GM21390 (cell line): Measurements from ENCODE around the gene AMIGO3.

ENCODE experiments used
- ATAC-seq: cut with Tn5 transposase; IDR thresholded peaks from one replicate; pipeline ENCODE4 v1.9.1; 2021; ENCODE audit not compliant: unreplicated experiment

Gene AMIGO3

GRCh38 chr3:49725906-49726681, 6.6 kb upstream of the AMIGO3 start:
- no peak for ATAC-seq

GRCh38 chr3:49724586-49724985, 5.1 kb upstream of the AMIGO3 start:
- no peak for ATAC-seq

DNA sequence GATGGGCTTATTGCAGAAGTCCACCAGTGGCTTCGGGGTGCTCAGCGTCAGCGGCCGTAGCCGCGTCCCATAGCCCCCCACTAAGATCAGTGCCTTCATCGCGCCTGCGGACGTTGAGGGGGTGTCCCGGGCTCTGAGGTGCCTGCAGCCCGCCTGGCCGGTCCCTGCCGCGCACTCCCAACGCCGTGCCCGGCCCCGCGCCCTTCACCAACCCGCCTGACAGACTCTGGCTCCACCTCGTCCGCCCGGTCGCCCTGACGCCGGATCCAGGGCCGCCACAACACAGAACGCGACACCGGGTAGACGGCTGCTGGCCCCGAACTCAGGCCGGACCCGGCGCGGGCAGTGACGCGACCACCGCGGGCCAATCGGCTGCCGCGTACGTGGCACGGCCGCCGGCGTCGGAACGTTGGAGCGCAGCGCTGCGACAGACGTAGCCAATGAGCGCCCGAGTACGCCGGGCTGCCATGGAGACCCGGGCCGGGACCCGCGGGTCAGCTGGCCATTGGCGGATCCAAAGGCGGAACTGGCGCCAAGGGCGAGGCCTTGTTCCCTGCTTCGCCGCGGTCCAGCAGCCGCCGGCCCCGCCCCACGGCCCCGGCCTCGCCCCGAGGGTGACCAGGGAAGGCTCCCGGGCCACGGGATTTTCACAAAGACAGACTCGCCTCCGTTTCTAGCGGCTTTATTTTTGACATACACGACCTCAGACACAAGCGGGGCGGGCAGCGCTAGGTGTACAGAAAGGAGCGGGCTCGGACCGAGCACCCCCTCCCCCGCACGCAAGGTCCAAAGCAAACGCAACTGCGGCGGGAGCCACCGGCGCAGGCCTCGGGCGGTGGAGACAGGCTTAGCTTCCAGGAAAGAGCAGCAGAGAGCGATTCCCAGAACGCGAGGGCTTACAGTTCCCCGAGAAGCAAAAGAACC, 4.4 kb upstream of the AMIGO3 start, which contains the start of gene GMPPB:
GMPPB (minus strand) TSS at position 324 of the 924 bp plus-strand sequence; CDS start at position 99, 225 bp downstream.
- peak; percentile 76 for ATAC-seq

- no peak for ATAC-seq
Measured at GRCh38 chr3:49723296-49723627, 3.8 kb upstream of the AMIGO3 start.

- no peak for ATAC-seq
Measured at GRCh38 chr3:49722896-49723295, 3.4 kb upstream of the AMIGO3 start.

DNA sequence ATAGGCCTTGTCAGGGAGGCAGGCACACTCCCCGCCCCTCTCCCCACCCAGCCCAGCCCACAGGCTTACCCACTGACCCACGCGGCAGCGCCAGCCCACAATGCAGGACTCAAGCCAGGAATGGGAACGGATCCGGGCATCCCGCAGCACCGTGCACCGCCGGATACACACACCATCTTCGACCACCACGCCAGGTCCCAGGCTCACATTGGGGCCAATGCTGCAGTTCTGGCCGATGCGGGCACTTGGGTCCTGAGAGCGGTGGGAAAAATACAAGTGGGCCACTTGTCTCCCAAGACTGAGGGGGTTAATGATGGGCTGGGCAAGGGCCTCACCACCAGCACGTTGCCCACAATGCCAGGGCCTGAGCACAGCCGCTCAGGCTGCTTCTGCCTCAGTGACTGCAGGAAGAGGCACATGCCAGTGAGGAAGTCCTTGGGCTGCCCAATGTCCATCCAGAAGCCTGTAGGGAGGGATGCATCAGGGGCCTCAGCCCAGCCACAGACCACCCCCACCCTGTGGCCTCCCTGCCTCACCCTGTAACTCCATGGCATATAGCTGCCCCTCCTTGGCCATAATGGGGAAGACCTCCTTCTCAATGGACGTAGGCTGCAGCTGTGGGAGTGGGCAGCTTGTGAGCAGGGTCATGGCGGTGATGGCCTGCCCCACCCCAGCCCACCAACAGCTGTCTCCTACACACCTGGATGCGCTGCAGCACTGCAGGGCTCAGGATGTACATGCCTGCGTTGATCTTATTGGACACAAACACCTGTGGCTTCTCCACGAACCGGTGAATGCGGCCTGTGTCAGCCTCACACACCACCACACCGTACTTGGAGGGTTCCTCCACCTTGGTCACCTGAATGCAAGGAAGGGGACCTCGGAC, 2.7 kb upstream of the AMIGO3 start:
- no peak for ATAC-seq

DNA sequence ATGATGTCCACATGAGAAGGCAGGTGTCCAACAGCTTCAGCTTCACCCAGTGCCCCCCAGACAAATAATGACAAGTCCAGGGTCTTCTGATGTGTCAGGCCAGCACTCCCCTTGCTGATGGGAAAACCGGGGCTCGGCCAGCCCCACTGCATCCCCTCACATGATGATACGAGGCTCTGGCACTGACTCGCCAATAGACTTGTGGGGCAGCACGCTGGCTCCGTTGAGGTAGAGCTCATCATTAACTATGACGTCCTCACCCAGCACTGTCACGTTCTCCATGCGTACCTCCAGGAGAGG, 2.1 kb upstream of the AMIGO3 start:
- no peak for ATAC-seq

DNA sequence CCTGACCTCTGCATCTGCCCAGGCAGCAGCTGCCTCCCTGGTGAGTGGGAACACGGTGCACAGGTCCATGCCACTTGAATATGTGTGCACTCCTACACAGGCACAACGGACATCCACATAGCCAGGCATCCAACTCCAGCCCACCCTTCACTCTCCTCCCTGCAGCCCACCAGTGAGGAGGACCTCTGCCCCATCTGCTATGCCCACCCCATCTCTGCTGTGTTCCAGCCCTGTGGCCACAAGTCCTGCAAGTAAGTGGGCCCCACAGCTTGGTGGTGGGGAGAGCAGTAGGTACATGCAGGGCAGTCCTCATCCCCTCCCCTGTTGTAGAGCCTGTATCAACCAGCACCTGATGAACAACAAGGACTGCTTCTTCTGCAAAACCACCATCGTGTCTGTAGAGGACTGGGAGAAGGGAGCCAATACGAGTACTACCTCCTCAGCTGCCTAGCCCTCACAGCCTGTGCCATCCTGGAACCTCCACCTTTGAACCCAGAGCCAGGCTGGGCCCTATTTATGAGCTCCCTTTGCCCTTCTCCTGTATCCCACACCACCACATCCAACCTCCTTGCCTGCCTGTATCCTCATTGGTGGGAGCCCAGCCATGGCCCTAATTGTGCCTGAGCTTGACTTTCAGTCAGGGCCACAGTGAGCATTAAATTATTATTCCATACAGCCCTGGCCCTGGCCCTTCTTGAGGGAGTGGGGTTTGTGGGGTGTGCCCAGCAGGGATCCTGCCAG, 1.5 kb upstream of the AMIGO3 start:
- no peak for ATAC-seq

GRCh38 chr3:49718858-49719213, 648 bp downstream of the AMIGO3 start:
- ATAC-seq: no peak

DNA sequence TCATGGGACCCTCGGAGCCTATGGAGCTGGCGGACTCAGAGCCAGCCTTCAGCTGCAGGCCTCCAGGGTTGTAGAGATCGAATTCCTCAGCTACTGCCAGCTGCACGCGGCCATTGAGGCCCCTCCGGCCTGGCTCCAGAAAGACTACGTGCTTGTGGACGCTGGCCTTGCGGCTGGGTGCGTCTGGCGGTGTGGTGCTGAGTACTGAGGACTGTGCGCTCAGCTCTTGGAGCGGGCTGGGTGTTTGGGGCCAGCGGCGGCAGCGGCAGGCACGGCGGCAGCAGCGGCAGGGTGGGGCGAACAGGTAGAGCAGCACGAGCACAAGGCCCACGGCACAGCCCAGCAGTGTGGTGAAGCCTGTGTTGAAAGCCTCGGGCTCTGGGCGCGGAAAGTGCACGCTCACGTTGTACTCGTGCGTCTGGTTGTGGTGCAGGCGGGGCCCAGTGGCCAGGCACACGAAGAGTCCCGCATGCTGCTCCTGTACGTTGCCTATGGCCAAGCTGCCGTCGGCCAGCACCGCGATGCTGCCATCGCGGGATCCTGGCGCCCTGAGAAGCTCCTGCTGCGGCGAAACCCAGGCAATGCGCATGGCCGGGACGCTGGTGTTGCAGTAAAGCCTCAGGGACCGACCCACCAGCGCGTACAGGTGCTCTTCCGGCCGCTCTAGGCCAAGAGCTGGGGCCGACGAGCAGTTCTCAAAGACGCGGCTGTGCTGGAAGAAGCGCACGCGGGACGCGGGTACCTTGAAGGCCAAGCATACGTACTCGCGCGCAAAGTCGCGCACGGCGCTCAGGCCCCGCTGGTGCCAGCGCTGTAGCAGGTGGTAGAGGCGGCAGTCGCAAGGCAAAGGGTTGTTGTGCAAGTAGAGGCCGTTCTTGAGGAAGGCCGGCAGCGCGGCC, 1.3 kb downstream of the AMIGO3 start:
- ATAC-seq: no peak

DNA sequence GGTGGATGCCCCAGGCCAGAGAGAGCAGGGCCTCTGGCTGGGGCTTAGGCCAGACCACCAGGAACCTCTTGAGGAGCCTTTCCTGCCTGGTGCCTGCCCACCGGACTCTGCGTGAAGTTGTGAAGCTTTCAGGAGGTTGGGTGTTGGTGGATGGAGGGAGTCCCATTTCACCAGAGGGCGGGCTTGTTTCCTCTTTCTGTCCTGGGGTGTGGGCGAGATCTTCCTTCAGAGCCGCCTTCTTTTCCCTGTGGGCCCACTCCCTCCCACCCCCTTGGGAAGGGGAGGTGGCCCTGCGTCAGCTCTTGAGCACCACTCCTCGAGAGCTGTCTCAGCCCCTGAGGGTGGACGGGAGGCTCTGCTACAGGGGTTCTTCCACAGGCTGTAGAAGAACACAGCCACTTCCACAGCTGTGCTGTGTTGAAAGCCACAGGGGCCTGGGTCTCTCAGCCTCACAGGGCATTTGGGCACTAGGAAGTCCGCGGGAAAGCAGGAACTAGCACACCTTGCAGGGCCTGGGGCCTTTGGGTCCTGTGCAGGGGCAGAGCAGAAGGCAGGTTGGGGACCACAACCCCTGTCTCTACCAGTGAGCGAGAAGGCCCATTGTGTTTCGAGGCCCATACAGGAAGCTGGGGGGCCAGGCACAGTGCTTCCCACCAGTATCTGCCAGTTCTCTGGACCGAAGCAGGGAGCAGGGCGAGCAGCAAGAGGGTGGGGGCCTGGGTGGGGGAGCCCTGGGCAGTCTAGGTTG, 2.1 kb downstream of the AMIGO3 start:
- ATAC-seq: no peak

- no peak for ATAC-seq
Measured at GRCh38 chr3:49716691-49717210, 2.7 kb downstream of the AMIGO3 start.

DNA sequence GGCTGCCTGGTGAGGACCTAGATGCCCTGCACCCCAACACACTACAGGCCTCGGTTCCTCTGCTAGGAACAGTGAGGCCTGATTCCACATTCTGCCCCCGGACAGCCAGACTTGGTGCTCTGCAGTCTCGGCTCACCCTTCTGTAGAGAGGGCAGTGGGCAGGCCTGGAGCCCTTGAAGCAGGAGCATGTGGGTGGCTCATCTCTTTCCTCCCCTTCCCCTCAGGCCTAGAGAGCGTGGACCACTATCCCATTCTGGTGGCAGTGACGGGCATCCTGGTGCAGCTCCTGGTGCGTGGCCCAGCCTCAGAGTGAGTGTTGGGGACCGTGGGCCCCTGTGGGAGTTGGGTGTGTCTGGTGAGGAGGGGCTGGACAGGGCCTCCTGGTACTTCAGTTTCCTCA, 3.3 kb downstream of the AMIGO3 start:
- no peak for ATAC-seq

GRCh38 chr3:49715611-49716121, 3.8 kb downstream of the AMIGO3 start:
- no peak for ATAC-seq

DNA sequence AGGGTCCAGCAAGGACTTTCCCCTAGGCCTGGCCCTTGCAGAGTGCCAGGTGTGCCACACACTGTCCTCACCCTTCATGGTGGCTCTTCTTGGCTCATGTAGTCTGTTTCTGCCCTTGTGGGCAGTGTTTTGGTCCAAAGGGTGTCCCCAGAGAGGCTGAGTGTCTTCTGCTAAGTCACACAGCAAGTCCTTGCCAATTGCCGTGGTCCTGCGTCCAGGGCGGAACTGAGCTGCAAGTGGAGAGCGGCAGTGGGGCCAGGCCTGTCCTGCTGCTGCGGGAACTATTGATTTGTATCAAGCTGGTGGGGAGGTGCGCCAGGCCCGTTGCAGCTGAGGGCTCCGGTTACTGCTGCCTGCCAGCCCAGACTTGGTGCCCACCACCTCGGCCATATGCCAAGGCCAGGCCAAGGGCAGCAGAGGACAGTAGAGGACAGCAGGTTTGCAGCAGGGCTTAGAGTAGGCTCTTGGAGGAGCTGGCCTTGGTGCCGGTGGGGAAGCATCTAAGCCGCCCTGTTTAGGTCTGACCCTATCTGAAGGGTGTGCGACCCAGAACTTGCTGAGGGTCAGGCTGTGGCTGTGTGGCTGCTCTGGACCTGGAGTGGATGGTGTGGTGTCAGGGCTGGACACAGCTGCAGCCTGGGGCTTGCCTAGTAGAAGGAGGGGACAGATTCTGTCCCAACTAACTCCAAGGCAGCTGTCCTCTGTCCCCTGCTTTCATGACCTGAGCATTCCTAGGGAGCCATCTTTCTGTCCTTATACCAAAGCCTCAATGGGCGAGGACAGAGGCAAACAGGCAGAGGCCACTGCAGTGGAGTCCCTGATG, 4.5 kb downstream of the AMIGO3 start:
- ATAC-seq: no peak

GRCh38 chr3:49713336-49714105, 6.0 kb downstream of the AMIGO3 start:
- no peak for ATAC-seq
